ENCODE data around the gene DRGX.

Gene DRGX

GRCh38 chr10:49360271-49361177, 35.4 kb downstream of the DRGX start:
- DNase-seq, result no peak

- DNase-seq, result no peak
Observed at GRCh38 chr10:49359349-49360270, 36.3 kb downstream of the DRGX start.

- DNase-seq, result no peak
Observed at GRCh38 chr10:49357910-49358309, 38.0 kb downstream of the DRGX start.

- DNase-seq, result no peak
Observed at GRCh38 chr10:49356944-49357343, 38.9 kb downstream of the DRGX start.

- no peak for DNase-seq
Observed at GRCh38 chr10:49356181-49356580, 39.7 kb downstream of the DRGX start.

- DNase-seq, result no peak
Observed at GRCh38 chr10:49355221-49355620, 40.7 kb downstream of the DRGX start.

- DNase-seq, result no peak
Observed at GRCh38 chr10:49354593-49354992, 41.3 kb downstream of the DRGX start.

GRCh38 chr10:49353895-49354566, 41.9 kb downstream of the DRGX start:
- no peak for DNase-seq

- no peak for DNase-seq
Observed at GRCh38 chr10:49353026-49353894, 42.6 kb downstream of the DRGX start.

GRCh38 chr10:49352323-49352722, 43.6 kb downstream of the DRGX start:
- DNase-seq, result no peak

GRCh38 chr10:49351669-49352068, 44.2 kb downstream of the DRGX start:
- DNase-seq, result no peak

GRCh38 chr10:49350846-49351532, 44.9 kb downstream of the DRGX start:
- no peak for DNase-seq

- no peak for DNase-seq
Observed at GRCh38 chr10:49350138-49350537, 45.8 kb downstream of the DRGX start.

- no peak for DNase-seq
Observed at GRCh38 chr10:49349390-49349789, 46.5 kb downstream of the DRGX start.

- DNase-seq, result no peak
Observed at GRCh38 chr10:49348593-49348992, 47.3 kb downstream of the DRGX start.

- no peak for DNase-seq
Observed at GRCh38 chr10:49347827-49348226, 48.1 kb downstream of the DRGX start.

GRCh38 chr10:49347342-49347741, 48.5 kb downstream of the DRGX start:
- DNase-seq, result no peak

GRCh38 chr10:49344840-49345239, 51.0 kb downstream of the DRGX start:
- no peak for DNase-seq

- no peak for DNase-seq
Observed at GRCh38 chr10:49338604-49339003, 57.3 kb downstream of the DRGX start.

GRCh38 chr10:49335364-49335972, 60.4 kb downstream of the DRGX start:
- DNase-seq, result no peak

GRCh38 chr10:49334964-49335363, 60.9 kb downstream of the DRGX start:
- DNase-seq, result no peak

All from stimulated activated CD4-positive, alpha-beta T cell treated with anti-CD3 and anti-CD28 coated beads, Interleukin-15, amount 100 ng/mL, for 24 hours (primary cell).